GM04504 (cell line): ENCODE results near the gene ERBB4.

Source experiments
- DNase-seq: peaks from one replicate; pipeline ENCODE4 v3.0.0-alpha.2; 2012; ENCODE audit warnings: low read depth

The ERBB4 gene

DNA sequence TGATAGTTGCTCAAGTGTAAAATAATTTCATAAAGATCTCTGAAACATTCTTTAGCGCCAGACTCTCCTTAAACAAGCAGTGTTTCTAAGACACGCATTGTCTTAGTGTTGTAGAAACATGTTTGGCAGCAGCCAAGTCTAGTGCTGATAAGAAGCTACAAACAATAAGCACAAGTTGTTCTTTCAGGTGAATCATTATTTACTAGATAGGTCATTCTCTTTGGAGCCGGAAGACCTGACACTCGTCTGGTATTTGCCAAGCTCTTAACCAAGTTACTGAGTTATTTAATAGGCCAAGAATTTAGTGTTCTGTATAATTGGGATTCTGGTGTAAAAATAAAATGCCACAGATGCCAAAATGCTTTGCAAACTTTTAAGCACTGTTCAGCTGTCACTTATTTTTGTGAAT, 1130.1 kb downstream of the ERBB4 start:
- no peak for DNase-seq

DNA sequence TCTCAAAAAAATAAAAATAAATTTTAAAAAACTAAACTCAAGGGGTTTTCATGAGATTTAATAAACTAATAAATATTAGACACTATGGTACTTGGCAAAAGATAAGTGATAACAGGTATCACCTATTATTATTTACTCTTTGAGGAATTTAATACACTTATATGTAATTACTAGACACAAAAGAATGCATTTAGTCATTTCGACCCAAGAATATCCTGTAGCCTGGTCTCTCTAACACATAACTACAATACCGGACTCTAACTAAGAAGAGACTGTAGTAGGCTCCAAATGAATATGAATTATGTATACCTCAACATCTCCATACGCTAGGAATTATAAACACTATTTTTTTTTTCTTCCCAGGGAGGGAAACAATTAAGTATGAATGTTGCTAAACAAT, 1131.5 kb downstream of the ERBB4 start:
- no peak for DNase-seq

DNA sequence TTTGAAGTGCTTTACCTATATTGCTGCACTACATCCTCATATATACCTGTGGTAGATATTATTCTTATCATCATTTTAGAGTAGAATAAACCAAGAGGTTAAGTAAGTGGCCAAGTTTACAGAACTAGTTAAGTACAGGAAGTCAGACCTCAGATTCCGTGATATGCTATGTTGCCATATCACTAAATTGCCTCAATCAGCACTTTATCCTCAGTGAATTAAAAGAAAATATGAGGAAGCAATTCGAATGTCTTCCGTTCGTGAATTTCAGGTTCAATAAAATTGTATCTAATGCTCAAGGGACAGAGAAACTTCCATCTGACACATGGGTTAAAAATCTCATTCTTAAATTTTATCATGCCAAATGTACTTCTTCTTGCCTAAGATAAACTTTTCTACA, 1133.6 kb downstream of the ERBB4 start:
- DNase-seq: no peak

DNA sequence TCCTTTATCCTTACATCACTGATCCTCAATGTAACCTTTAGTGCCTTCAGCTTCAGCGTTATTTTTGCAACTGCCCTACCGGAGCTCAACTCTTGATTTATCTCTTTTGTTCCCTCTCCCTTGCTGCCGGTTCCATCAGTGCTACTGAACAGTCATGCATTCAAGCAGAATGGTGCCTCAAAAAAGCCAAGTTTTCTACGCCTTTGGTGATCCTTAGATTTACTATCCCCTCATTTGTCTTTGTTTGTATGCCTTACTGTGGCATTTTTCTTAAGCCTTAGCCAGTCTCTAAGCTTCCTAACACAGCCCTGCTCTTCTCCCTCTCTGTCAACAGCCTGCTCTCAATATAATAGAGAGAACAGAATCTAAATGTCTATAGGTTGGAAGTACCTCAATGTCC, 1134.5 kb downstream of the ERBB4 start:
- DNase-seq: no peak

DNA sequence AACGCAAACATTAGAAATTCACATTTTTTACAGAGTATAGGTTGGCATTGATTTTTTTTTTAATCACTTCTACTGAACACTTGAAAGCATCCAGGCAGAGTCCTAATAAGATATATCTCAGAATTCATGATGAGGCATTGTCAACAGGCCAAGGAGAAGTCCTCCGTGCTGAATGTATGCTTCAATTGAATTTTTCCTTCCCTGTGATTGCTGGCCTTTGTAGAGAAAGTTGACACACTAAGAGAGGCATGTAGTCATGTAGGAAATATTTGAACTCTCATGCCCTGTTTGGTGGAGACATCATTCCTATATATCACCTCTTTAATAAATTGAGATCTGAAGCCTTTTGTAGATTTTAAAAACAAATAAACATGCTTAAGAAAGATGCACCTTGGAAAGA, 1137.3 kb downstream of the ERBB4 start:
- no peak for DNase-seq

DNA sequence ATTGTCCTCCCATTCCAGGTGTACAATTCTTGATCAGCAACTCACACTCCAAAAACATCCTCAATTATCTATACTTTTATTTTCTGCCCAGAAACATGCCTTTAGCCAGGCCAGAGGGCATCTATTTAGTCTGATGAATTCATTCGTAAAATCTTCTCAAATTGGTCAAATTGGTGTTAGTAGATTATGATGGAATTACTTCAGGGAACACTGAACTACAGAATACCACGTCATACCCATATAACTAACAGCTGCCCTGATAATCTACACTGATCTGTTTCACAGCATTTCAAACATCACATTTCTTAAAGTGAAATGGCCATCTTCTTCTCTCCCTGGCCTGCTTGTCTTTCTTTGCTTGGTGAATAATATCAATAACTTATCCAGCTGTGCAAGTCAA, 1140.8 kb downstream of the ERBB4 start:
- no peak for DNase-seq

DNA sequence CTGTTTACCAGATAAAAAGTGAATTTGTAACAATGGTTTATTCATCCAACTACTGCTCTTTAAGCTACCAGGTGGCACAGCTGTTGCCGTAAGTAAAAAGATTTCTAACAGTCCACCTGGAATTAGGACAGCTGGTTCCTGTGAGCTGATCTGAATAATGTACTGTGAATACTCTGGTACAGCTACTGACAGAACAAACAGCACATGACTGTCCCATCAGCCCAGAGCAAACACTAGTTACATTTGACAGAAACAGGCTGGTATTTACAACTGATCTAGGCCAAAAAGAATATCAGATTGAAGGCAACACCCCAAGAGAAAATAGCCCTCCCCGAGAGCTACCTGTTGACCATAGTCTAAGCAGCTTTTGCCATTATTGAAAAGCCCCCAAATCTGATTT, 1141.8 kb downstream of the ERBB4 start:
- DNase-seq: no peak

DNA sequence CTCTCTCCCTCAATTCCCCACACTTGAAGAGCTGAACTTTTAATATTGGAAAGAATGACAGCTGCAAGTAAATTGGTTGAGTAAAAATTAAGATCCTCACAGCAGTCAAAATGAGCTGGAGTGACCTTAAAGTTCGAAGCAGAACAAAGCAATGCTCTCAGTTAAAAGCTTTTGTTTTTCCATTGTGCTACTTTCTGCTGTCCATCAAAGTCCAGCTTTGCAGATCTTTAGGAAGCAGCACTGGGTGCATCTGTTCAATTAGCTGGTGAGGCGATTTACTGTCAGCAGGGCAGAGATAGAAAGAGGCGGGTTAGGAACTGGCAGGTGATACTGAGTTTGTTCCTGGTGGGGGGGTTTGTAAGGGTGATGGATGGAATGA, 1147.4 kb downstream of the ERBB4 start:
- no peak for DNase-seq

DNA sequence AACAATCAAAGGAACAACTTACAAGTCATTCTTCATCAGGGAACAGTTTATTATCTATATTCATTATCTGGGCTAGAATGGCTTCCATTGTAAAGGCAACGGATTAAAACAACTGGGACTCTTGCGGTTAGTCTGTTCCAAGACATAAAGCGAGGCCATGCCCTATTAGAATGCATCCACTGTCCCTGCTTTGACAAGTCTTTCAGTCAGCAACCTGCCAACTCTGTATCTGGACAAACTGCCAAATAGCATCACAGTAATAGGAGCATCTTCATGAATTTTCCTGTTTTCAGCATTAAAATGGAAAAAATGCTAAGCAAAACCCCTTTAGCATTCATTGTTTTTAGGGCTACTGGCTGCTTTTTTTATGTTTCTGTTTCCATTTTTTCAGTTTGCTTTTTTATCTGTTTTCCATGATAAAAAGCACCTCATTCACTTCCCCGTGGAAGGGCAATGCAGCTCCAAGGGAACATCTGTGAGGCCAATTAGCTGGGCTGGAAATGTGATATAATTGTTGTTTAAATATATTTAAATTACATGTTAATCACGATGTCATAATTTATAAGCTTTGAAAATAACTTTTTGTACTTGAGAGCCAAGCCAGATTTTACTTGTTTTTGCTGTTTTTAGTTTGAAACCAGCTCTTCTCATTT, 1147.9 kb downstream of the ERBB4 start:
- no peak for DNase-seq

DNA sequence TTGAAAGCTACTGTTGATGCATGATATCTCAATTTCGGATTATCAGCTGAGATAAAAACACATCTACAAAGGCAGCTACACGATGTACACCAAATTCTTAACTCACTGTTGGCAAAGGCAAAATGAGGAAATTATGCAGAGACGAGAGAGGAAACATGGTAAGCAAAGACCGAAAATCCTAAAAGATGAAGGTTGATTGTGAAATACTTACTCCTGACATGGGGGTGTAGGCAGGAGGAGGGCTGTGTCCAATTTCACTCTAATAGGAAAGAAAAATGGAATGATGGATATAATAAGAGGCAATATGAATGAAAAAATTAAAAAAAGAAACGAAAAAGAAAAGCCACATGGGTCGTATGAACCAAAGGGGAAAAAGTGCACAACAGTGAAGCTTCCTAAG, 1150.9 kb downstream of the ERBB4 start:
- no peak for DNase-seq

DNA sequence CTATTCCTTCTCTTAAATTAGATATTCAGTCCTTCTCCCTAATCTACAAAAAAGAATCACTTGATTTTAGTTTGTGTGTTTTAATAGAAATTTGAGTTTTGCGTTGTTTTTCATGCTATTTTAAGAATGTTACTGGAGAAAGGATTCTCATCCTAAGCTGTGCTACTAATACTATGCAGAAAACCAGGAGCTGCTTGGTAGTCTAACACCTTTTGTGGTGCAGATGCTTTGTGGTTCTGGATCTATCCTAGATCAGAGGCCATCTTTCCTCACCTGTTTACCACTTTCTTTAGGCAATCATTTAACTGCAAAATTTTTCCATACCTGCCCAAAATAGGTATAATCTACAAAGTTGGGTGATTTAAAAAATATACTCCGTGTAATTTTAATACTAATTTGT, 1158.6 kb downstream of the ERBB4 start:
- DNase-seq: no peak

DNA sequence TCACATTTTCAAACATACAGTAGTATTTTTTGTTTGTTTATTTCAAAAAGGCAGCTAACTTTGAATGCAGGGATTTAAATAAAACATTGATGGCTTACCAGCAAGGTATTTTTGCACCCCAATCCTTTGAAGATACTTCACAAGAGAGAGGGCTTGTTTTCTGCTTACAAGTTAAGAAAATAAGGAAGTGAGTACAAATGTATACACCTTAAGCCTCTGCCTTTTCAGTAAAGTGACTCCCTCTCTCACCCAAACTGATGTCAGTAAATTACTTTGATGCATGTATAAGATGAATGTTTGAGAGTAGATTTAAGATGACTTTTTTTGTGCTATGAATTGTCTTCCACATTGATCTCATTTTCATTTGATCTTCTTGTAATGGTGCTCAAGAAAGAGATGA, 1162.2 kb downstream of the ERBB4 start:
- no peak for DNase-seq

DNA sequence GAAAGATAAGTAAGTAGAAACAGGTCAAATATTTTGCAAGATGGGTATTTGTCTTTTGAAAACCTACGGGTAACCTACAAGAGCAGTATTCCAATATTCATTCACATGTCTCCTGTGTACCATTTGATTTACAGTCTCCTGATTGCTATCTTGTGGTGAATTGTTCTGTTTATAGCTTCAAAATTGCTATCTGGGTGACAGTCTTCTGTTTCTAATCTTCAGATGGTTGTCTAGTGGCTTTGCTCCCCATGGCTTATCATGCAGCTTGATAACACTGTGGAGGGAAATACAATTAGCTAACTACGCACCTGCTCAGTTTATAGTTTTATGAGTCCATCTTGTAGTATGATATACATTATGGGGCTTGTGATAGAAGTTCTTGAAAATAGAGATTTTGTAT, 1165.4 kb downstream of the ERBB4 start:
- no peak for DNase-seq

DNA sequence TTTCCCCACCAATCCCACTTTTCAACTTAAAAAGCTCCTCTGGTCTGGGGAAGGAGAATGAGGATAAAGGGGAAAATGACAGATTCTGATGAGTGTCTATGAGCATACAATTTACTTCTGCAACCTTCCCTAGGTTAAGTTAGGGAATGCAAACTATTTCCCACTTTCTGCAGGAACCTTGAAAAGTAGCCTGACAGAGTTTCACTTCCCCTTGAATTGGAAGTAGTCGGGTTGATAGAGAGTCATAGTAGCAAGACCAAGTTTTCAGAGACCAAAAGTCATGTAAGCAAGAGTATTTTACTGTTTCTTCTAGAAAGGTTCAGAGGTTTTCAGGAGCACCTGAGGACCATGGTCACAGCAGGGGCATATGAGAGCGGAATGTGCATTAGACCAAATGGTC, 1167.1 kb downstream of the ERBB4 start:
- DNase-seq: no peak

DNA sequence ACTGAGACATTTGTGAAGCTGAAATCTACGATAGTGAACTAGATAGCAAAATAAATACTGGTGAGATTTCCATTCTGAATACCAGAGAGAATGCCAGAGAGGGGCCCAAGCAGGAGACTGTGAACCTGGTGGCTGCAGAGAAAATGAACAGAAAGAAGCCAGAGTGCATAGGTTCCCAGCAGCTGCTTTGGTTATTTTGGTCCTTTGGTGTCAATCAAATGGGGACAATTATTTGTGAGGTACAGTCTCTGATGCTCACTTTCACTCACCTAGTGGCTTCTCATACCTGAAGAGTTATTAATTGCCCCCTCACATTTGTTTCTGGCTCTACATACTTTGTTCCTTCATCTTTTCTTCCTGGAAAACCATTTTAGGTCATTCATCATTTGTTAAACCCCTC, 1170.1 kb downstream of the ERBB4 start:
- no peak for DNase-seq

DNA sequence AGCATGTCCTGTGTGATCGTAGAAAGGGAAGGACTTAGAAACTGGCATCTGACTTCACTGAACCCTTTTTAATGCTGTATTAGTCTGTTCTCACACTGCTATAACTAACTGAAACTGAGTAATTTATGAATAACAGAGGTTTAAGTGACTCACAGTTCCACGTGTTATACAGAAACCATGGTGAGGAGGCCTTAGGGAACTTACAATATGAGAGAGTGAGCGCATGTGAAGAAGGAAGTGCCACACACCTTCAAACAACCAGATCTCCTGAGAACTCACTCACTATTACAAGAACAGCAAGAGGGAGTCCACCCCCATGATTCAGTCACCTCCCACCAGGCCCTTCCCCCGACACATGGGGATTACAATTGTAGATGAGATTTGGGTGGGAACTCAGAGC, 1170.9 kb downstream of the ERBB4 start:
- no peak for DNase-seq

DNA sequence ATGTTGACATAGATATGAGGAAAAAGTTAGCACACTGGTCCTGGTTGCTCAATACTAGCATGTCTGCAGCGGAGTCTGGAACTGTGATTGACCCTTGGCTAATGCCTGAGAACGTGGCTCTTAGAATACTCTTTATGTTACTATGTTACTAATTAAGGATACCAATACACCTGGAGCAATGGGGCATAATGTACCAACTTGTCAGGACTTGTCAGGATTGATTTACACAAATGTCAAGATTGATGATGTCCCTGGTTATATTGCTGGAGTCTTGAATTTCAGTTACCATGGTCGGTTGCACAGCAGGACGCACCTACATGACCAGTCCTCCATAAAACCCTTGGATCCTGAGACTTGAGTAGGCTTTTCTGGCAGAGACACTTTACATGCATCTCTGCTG, 1171.3 kb downstream of the ERBB4 start:
- DNase-seq: no peak

DNA sequence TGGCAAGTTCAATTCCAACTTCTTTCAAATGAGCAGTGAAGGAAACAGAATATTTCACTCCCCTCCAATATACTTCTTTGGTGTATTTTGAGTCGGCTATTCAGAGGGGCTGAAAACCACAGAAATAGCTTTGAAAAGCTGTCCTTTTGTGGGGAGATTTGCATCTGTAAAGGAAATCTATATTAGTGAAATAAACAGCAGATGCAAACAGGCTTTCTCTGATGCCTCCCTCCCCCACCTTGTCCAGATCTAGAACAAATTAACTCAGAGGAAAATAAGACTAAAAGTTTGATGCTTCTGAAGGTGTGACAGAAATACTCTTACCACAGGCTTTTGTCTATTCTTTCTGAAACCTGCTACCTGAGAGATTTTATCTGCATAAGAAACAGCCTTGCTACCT, 1173.7 kb downstream of the ERBB4 start:
- DNase-seq: no peak

DNA sequence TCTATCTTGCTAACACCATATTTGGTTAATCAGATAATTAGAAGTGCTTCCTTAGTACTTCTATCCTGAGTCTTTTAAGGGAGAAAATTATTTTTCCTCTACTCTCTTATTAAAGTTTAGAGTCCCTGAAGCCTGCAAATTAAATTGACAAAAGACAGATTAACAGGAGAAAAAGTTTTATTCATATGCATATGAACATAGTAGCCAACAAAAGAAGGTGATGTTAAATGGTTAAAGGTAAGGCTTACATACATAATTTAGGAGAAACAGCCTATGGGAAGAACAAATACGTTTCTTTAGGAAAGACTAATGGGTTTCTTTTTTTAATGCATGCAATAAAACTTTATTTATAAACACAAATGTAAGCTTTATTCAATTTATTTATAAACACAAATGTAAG, 1177.2 kb downstream of the ERBB4 start:
- no peak for DNase-seq

DNA sequence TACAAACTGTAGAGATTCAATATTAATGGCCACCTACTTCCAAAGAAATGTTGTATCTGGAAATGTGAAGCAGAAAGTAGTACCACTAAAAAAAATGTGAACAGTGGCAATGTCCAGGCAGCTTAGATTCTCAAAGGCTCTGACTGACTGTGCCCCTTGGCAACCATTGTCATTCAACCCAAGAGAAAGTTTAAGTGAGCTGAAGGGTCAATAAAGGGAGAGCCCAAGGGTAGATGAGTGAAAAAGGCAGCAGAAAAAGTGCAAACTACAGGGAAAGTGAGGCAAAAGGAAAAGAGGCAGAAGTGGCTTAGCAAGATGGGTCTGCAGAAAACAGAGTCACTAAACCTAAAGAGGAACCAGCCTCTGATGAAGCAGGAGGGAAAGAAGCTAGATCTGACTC, 1179.3 kb downstream of the ERBB4 start:
- DNase-seq: no peak

DNA sequence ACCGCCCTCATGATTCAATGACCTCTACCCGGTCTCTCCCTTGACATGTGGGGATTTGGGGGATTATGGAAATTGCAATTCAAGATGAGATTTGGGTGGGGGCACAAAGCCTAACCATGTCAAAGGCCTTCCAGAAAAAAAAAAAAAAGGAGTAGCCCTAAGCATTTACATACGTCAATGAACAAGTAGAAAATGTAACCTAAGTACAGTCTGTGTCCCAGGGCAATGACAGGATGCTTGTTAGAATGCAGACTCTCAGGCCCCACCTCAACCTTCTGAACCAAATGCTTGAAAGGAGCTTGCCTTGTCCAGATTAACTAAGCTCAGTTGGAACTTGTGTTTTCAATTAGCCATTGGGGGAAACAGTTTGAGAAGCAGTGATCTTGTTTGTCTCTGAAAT, 1180.1 kb downstream of the ERBB4 start:
- no peak for DNase-seq

DNA sequence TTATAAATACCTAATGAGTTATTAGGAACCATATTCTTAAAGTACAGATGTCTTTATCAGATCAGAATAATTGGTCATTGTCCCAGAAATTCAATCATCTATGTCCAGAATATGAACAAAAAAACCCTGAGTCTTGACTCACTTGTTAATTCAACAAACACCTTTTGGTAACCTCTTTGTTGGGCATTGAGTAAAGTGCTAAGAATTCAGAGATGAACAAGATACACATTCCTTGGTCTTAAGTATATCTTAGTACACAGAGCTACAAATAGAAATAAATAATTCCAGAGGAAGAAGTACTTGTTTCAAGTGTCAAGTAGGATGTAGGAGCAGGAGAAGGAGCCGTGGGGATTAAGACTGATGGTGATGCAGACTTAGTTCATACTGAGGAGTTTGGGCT, 1184.1 kb downstream of the ERBB4 start:
- DNase-seq: no peak

DNA sequence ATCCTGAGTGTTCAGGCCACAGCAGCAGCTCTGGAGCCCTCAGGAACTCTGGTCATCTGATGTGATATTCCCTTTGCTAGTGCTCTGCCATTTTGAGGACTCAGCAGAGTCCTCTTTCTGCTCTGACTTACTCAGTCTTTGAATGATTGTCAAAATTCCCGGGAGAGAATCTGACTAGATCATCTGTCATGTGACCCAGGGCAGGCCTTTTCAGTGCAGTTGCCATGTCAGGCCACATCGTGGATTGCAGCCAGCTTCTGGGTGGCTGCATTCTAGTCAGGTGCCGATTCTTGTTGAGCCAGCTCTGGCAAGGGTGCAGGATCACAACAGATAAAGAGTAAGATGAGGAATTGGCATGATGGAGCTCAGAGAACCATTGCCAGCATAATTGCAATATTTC, 1186.6 kb downstream of the ERBB4 start:
- DNase-seq: no peak

DNA sequence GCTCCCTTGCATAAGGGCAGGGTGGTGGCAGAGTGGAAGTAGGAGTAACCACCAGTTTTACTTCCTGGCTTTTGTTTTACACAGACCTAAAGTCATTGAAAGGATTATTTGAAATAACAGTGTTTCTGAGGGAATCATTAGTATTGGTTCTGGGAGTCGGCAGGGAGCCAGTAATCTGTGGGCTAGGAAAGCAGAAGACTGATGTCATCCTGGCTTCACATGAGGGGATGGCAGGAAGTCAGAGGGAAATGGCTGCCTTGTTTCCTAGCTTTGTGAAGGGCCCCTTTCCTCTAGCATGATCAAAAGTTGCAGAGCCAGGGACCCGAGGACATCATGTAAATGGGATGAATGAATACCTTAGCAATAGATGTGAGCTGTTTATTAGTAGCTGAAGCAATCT, 1189.6 kb downstream of the ERBB4 start:
- no peak for DNase-seq

DNA sequence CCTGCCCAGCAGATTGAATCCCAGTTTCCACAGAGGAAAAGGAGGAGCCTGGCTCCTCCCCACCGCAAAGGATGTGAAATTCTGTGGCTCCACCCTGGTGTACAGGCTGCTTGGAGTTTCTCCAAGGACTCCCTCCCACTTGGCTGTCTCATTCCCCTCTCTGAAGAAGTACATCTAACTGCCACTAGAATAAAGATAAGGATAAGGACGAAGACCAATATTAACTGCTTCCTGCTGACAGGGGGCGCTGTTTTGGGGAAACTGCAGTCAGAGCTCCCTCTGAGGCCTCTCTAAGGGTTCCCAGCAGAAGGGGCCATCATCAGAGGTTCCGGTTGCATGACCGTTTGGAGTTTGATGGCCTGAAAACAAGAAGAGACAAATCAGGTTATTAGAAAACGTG, 1191.3 kb downstream of the ERBB4 start:
- DNase-seq: no peak
